Left cardiac atrium (tissue), 4 donors: ENCODE measurements around the gene PKNOX2. TPM values are rescaled to one million over a fixed set of nuclear protein-coding genes. Genes with fewer than 3 reads are reported as not detected.
A peak's percentile ranks its signal among the peaks of the same experiment; 100 is the strongest.

Experiments used
- ATAC-seq, 2 donors: fragments of 200-7000 bp; cut with Tn5 transposase; one replicate each; pipeline ENCODE4 v1.9.1; 2020; ENCODE audit warnings: mild to moderate bottlenecking in 2 of 2, moderate library complexity in 2 of 2
- DNase-seq: peaks from one replicate; pipeline ENCODE4 v3.0.0-alpha.2; 2020
- intact Hi-C, 2 donors: fragments of 100-400 bp; cut with DNase I; formaldehyde crosslinking; loops; one replicate each; pipeline versions ENCODE4 v1.14.1 to v1.15.1; 2022 to 2023
- total RNA-seq, 2 donors: library from RNA; stranded (reverse); fragmentation: NEBNext Ultra II Directional; extraction: Animal tissue kit (Norgen Biotek cat#: 25700); gene quantifications; one replicate each; pipeline ENCODE4 v1.2.1, GENCODE V29; 2021
- donor health status: DM: no; HTN: yes; CAD: no.
- donor health status: DM: no; HTN: yes; CAD: no; lungs with severe emphysema.
- donor health status: DM: yes; HTN: yes; CAD: no.
- donor health status: Dilated cardiomyopathy.

Gene PKNOX2
- total RNA-seq, 2 donors from 2014 or later, result 13.8 to 14.4 TPM

- ATAC-seq (no peak), DNase-seq (no peak)
- intact Hi-C loops, result no loop called here
These were observed 166.9 kb downstream of the PKNOX2 start for GRCh38 chr11:125331357-125332035.

DNA sequence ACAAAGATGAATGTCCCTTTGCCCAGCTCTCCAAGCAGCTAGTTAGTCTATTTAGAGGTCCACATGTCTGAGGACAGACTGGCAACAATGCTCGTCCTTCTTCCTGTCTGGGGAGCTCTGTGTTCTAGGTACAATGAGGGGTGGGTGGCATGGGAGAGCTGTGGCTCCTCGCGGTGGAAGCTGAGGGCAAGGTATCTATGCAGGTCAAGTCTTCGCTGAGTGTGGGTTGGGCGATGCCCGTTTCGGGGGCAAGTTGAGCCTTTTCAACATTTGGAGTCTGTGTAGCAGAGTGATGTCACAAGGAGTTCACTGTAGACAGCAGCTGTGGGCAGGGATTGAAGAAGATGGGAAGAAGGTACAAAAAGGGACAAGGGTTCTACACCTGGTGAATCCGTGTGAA lies 168.3 kb downstream of the PKNOX2 start:
- no peak for ATAC-seq
- intact Hi-C loops, result no loop called here
- DNase-seq, result no peak

DNA sequence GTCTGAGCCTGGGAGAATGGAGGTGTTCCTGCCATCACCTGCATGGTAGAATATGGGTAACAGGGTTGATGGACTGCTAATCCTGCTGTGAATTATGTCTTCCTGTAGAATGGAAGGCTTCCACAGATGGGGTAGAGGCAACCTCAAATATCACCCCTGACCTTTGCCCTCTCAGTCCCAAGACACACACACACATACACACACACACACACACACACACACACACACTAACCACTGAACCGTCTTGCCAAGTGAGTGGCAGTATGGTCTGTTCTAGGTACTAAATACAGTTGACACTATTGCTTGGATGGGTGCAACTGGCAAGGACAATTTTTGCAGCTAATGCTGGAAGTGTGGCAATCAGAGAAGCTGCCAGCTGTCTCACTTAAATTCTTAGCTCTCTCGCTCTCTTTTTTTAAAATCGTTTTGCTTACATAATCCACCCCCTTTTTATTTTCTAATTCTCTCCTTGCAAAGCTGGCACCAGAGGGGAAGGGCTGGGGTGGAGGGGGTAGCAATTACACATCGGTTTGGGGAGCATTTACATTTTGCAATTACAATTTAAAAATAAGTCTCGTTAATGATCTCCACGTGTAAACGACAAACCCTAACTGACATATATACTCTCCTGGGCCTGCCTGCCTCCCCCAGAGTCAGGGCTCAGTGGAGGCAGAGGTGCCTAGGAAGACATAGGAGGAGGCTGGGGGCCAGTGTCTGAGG lies 169.0 kb downstream of the PKNOX2 start:
- DNase-seq (no peak), ATAC-seq (no peak)
- intact Hi-C loops, result no loop called here

GRCh38 chr11:125335106-125335505 lies 170.6 kb downstream of the PKNOX2 start:
- intact Hi-C loops, result no loop called here
- ATAC-seq, result no peak
- no peak for DNase-seq

GRCh38 chr11:125337836-125338834 lies 173.6 kb downstream of the PKNOX2 start:
- intact Hi-C loops, result no loop called here
- DNase-seq, result no peak

DNA sequence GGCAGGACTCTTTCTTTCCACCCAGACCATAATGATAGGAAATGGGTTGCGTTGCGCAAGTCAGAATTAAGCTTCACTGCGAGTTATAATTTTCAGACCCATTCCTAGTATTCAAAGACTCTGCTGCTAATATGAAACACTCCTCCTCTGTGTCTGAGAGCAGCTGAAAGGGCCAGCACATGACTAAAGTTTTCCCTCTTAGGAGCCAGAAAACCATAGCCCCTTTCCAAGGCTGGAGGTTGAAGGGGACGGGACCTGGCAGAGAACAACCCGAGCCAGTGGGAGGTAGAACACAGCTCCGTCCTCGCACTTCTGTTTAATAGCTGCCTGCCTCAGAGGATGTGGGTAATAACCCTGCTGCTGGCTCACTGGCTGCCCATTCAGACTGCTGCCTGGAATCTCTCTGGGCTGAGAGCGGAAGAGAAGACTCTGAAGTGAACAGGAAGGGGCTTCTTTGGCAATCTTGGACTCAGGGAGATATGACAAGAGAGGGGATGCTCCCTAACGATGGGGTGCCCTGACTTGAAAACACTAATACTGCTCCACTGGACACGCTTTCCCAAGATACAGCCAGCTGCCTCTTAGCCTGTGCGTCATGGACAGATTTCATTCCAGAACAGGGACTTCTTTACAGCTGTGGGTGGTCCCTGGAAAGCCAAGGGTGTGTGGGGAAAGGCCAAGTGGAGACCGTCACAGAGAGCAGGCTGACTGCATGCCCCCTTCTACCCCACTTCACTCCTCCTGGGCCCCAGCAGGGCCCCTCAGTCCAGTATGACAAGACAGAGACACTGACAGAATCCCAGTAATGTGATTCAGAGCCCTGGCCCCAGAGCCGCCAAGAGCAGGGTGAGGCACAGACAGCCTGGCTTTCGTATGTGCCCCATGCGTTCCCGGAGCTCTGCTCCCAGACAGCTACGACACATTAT lies 174.6 kb downstream of the PKNOX2 start:
- DNase-seq, result peak; percentile 63
- ATAC-seq, result peak; percentile 67 to 79
- intact Hi-C loops, result no loop called here

More at GRCh38 chr11:125337836-125338834, 173.6 kb downstream of the PKNOX2 start:
- ATAC-seq, result peak in 1 of 2 donors; percentile 50

DNA sequence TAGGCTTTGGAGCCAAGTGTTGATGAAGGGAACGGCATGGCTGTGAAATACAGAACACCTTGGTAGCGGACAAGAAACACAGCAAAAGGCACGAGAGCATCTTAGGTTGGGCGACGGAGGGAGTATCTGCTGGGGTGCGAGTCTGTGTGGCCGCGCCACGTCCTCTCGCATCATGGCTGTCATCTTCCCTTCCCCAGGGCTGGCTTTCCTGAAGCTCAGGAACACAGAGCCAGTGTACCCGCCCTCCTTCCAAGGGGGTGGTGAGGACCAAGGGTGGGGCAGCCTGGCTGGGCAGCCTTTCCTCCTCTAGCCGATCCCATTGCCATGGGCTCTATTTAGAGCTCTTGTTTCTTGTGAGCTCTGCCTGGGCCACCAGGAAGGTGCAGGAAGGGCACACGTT lies 177.1 kb downstream of the PKNOX2 start:
- intact Hi-C loops, result loop anchor here (10.0 kb wide), 3 partner anchors 57 to 247 kb away; no protein-coding TSS in a partner anchor
- DNase-seq (no peak), ATAC-seq (no peak)

- no peak for DNase-seq
- ATAC-seq, result no peak
- intact Hi-C loops, result loop anchor here (10.0 kb wide), 3 partner anchors 58 to 248 kb away; no protein-coding TSS in a partner anchor
These were observed 177.9 kb downstream of the PKNOX2 start for GRCh38 chr11:125342281-125342930.

DNA sequence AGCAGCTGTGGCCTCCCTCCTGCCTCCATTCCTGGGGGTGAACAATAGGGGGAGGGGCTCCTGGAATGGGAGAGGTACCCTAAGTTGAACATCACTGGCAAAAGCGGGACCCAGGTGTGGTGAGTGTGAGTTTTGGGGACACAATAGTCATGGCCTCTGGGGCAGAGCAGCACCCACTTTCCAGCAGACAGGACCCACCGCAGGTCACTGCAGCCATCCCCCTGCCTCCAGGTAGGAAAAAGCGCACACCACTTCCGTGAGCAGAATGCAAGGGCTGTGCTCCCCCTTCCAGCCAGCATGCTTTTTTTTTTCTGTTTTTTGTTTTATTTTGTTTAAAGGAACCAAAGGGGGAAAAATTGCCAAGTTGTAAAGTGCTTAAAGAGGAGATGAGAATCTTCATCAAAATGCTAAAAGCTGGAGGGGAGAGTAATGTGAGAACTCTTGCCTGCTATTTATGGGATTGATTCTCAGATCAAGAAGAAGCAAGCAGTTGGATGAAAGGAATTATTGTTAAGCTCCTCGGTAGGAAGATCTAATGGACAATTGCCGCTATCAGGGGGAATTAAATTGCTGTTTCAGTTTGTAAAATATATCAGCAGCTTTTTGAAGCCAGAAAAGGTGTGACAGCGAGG lies 178.7 kb downstream of the PKNOX2 start:
- intact Hi-C loops, result loop anchor here (10.0 kb wide), 3 partner anchors 58 to 248 kb away; no protein-coding TSS in a partner anchor
- DNase-seq (no peak), ATAC-seq (no peak)

DNA sequence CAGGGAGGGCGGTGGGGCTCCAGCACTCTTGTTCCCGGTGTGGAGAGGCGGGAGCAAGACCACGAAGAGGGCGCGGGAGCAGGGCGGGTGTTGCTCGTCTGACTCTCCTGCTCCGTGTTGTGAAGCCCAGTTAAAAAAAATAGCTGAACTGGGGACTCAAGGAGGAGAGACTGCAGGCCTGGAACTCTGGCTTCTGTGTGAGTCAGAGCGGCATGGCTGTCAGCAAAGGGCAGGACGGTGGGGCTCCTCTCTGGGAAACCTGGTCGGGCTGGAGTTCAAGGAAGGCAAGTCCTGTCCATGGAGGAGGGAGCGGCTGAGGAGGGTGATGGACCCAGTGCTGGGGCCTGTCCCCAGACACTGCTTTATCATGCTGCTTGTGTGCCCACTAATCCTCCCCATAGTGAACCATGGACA lies 179.2 kb downstream of the PKNOX2 start:
- intact Hi-C loops, result loop anchor here (10.0 kb wide), 3 partner anchors 59 to 249 kb away; no protein-coding TSS in a partner anchor
- ATAC-seq, result peak in 1 of 2 donors; percentile 8
- DNase-seq, result no peak

DNA sequence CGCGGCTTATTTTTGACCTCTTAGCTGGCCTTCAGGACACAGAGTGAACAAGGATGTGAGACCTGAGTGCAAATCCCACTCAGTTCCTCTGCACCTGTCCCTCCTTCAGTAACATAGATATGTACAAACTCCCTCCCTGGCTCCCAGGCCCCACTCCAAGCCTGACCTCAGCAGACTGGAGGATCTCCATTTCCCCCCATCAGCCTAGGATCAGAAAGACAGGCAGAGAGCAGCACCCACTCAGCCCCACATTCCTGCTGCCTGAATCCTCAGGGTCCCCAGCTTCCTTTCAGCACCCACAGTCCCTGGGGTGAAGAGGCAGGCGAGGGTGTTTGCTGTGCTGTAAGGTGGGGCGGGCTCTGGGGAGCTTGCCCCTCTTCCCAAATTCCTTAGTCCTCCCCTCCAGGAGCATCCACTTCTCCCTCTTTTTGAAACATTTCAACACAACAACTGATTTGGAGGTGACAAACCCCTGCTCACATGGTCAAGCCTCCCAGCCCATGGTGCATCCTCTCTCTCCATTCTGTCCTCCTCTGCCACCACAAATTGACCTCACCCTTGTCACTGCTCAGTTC lies 180.4 kb downstream of the PKNOX2 start:
- no peak for DNase-seq
- no peak for ATAC-seq
- intact Hi-C loops, result loop anchor here (10.0 kb wide), 3 partner anchors 60 to 250 kb away; no protein-coding TSS in a partner anchor

DNA sequence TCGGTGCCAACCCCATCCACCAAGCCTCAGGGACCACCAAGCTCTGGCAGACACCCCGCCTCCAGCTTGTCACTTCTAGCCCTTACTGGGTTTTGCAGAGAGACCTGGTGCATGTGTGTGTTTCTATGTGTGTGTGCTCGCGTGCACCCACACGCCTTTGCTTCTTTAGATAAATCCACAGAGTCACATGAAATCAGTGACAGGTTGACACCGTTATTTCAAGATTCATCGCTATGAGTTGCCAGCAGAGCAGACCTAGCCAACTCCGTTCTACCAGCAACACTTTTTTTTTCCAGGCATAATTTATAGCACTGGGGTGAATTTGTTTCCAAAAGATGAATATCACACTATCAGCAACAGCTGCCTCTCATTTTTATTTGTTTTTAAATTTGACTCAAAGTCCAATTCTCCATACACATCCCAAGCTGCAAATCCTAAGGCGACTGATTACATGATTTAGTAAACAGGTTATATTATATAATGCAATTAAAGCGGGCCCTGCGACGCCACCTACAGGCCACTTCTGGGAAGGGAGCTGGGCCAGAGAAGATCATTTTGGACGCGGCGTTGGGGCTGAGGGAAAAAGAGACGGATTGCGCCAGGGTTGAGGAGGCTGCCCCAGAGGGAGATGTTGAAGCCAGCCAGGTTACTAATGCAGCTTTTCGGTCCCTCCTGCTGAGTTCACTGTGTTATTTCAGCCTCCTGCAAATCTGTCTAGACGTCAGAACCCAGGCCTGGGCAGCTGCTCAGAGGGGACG lies 181.0 kb downstream of the PKNOX2 start:
- DNase-seq, result peak; percentile 85
- intact Hi-C loops, result loop anchor here (2.0 to 10.0 kb wide), 4 partner anchors 61 to 251 kb away; no protein-coding TSS in a partner anchor
- ATAC-seq, result peak; percentile 82 to 83

DNA sequence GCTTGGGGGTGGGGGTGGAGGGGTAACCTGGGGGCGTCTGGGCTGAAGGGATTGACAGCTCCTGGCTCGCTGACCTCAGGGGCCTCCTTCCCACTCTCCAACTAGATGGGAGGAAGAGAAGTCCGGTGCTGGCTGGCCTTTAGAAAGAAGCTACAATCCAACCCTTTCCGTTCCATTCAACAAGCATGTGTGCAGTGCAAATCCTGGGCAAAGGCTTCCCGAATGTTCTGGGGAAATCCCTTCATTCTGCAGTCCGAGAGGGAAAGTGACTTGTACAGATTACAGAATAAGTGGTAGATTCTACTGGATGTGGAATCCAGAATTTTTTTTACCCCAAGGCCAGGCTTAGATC lies 181.6 kb downstream of the PKNOX2 start:
- intact Hi-C loops, result loop anchor here (2.0 to 10.0 kb wide), 4 partner anchors 61 to 251 kb away; no protein-coding TSS in a partner anchor
- ATAC-seq, result no peak

DNA sequence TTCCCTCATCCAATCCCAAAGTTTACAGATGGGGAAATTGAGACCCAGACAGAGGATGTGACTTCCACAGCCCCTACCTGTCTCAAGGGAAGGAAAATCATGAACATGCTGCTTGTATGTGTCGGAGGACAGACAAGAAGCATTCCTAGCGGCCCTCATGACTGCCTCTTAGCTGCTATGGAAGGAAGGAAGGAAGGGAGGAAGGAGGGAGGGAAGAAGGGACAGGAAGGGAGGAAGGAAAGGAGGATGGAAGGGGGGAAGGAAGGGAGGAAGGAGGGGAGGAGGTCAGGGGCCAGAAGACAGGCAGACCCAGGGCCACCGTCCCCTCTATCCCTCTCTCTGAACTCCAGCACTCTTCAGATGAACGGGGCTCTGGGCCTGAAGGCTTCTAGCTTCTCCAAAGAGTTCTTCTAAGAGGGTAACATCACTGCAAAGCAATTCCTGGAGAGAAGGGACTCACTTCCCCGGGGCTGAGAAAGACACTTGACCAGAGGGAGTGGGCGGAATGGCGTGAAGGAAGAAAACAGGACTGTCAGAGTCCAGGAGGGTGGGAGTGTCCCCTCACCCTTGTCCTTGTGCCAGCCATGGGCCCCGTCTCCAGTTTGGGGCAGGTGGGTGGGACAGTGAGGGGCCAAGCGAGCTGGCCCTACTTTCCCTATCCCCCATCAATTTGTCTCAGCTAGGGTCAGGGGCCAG lies 182.2 kb downstream of the PKNOX2 start:
- DNase-seq (no peak), ATAC-seq (no peak)
- intact Hi-C loops, result loop anchor here (2.0 to 10.0 kb wide), 4 partner anchors 62 to 252 kb away; no protein-coding TSS in a partner anchor

More for the DNA sequence above, 181.6 kb downstream of the PKNOX2 start:
- DNase-seq, result no peak

DNA sequence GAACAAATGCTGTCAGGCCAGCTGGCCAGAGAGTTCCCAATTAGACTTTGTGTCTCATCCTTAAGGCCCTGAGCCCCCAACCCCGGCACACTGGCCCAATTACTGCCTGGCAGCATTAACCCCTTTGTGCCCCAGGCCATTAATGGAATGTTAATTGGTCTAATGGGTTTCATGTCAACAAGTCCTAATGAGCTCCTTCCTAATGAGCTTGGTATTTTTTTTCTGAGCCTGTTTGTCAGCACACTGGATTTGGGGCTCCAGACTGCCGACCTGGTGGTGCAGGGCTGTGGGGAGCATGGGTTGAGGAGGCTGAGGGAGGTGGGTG lies 182.7 kb downstream of the PKNOX2 start:
- DNase-seq, result no peak
- intact Hi-C loops, result loop anchor here (2.0 to 10.0 kb wide), 4 partner anchors 62 to 252 kb away; no protein-coding TSS in a partner anchor
- no peak for ATAC-seq
